H1 (cell line): ENCODE data around the gene PDK2. TPM values are rescaled to one million over a fixed set of nuclear protein-coding genes. Genes with fewer than 3 reads are reported as not detected.

ENCODE experiments used
- CTCF ChIA-PET: fragments of 300-600 bp; sonication (Branson Sonifier 250); formaldehyde crosslinking; loops from one replicate; lab custom pipeline; 2021; ENCODE audit not compliant: partially characterized antibody; lab: Charles Lee
- POLR2A ChIA-PET: fragments of 300-600 bp; sonication (Branson Sonifier 250); formaldehyde crosslinking; loops from one replicate; lab custom pipeline; 2021; ENCODE audit warnings: inconsistent platforms; ENCODE audit not compliant: partially characterized antibody; lab: Charles Lee
- DNase-seq, 2 experiments: peaks; one replicate each; pipeline versions ENCODE4 v3.0.0 to v3.0.0-alpha.2; 2010 to 2022; ENCODE audit warnings: low spot score in 2 of 2, low read depth in 1 of 2, mixed read lengths in 1 of 2
- FAIRE-seq: peaks from 2 replicates; lab custom pipeline; 2011; peaks lifted over from hg19 to GRCh38; lab: Jason Lieb, UNC
- H2AFZ ChIP-seq: 2 replicates; pipeline ENCODE4 v1.8.1; 2012; ENCODE audit warnings: low read length, inconsistent platforms
- H2AK5ac ChIP-seq: 2 replicates; pipeline ENCODE4 v1.6.1; 2013; ENCODE audit warnings: low read depth, low read length
- H2BK120ac ChIP-seq: replicated peaks from 2 replicates; pipeline ENCODE3; 2013; ENCODE audit warnings: low read depth, low read length, inconsistent platforms
- H2BK12ac ChIP-seq: 2 replicates; pipeline ENCODE4 v1.6.1; 2013; ENCODE audit warnings: low read depth, low read length
- H2BK15ac ChIP-seq: 2 replicates; pipeline ENCODE4 v1.6.1; 2013; ENCODE audit warnings: low read length
- H2BK20ac ChIP-seq: 2 replicates; pipeline ENCODE4 v1.6.1; 2013; ENCODE audit warnings: low read length
- H2BK5ac ChIP-seq: 2 replicates; pipeline ENCODE4 v1.6.1; 2013; ENCODE audit warnings: low read depth, low read length
- H3K14ac ChIP-seq: 2 replicates; pipeline ENCODE4 v1.6.1; 2013; ENCODE audit warnings: inconsistent platforms; ENCODE audit not compliant: insufficient read length
- H3K18ac ChIP-seq: 2 replicates; pipeline ENCODE4 v1.6.1; 2013; ENCODE audit warnings: low read length; ENCODE audit errors: extremely low read depth
- H3K23ac ChIP-seq: 2 replicates; pipeline ENCODE4 v1.6.1; 2013; ENCODE audit warnings: inconsistent platforms; ENCODE audit not compliant: insufficient read length
- H3K23me2 ChIP-seq: 2 replicates; pipeline ENCODE4 v1.6.1; 2013; ENCODE audit warnings: low read depth, low read length
- H3K27ac ChIP-seq: 2 replicates; pipeline ENCODE4 v1.6.1; 2011; ENCODE audit warnings: low read depth, low read length, inconsistent platforms
- H3K27me3 ChIP-seq, 4 experiments: replicated peaks in 1 of 4; 1 replicate in 1 of 4; 2 replicates in 3 of 4; pipeline versions ENCODE4 v1.6.1 to v1.8.1; 2011 to 2013; ENCODE audit warnings: low read length in 3 of 4, mild to moderate bottlenecking in 3 of 4, inconsistent platforms in 2 of 4, mixed read lengths in 2 of 4, moderate library complexity in 1 of 4; ENCODE audit not compliant: control insufficient read depth in 3 of 4, insufficient read depth in 3 of 4; ENCODE audit errors: extremely low read depth in 1 of 4
- H3K36me3 ChIP-seq, 4 experiments: 2 replicates each; pipeline versions ENCODE4 v1.6.1 to v1.8.1; 2011 to 2013; ENCODE audit warnings: mild to moderate bottlenecking in 4 of 4, low read length in 3 of 4, moderate library complexity in 2 of 4, control low read depth in 1 of 4, inconsistent platforms in 1 of 4; ENCODE audit not compliant: insufficient read depth in 4 of 4, control insufficient read depth in 2 of 4
- H3K4ac ChIP-seq: replicated peaks from 2 replicates; pipeline ENCODE3; 2013; ENCODE audit warnings: low read length, low read depth, mixed read lengths, inconsistent platforms; ENCODE audit not compliant: insufficient read length
- H3K4me1 ChIP-seq, 4 experiments: replicated peaks in 1 of 4; 1 replicate in 1 of 4; 2 replicates in 3 of 4; pipeline versions ENCODE4 v1.6.1 to v1.8.1; 2011 to 2013; ENCODE audit warnings: low read length in 3 of 4, inconsistent platforms in 2 of 4, mixed read lengths in 1 of 4; ENCODE audit not compliant: insufficient read depth in 4 of 4, control insufficient read depth in 3 of 4
- H3K4me2 ChIP-seq, 2 experiments: 2 replicates each; pipeline versions ENCODE4 v1.6.1 to v1.8.1; 2011 to 2013; ENCODE audit warnings: low read depth in 2 of 2, low read length in 2 of 2, control low read depth in 1 of 2, inconsistent platforms in 1 of 2, mild to moderate bottlenecking in 1 of 2; ENCODE audit not compliant: insufficient read depth in 1 of 2
- H3K4me3 ChIP-seq, 4 experiments: fragments of 200-600, 300-600 bp in 1 of 4; sonication (generic), shearing (Covaris generic), sonication (Bioruptor Twin) in 1 of 4; 2 replicates each; pipeline versions ENCODE4 v1.5.1 to v1.8.1; 2011 to 2016; ENCODE audit warnings: low read length in 4 of 4, low read depth in 3 of 4, control low read depth in 2 of 4, inconsistent platforms in 2 of 4, mild to moderate bottlenecking in 2 of 4, mixed read lengths in 1 of 4, moderate library complexity in 1 of 4; ENCODE audit not compliant: insufficient read depth in 2 of 4; ENCODE audit errors: extremely low read depth in 1 of 4
- H3K56ac ChIP-seq: replicated peaks from 2 replicates; pipeline ENCODE3; 2013; ENCODE audit warnings: low read depth, mild to moderate bottlenecking, mixed read lengths, low read length, inconsistent platforms; ENCODE audit not compliant: insufficient read length
- H3K79me1 ChIP-seq: 2 replicates; pipeline ENCODE4 v1.6.1; 2013; ENCODE audit warnings: low read depth, low read length, control low read depth
- H3K79me2 ChIP-seq, 2 experiments: 2 replicates each; pipeline versions ENCODE4 v1.6.1 to v1.8.1; 2012 to 2013; ENCODE audit warnings: low read length in 2 of 2, mild to moderate bottlenecking in 2 of 2, inconsistent platforms in 1 of 2; ENCODE audit not compliant: insufficient read depth in 2 of 2, control insufficient read depth in 1 of 2
- H3K9ac ChIP-seq, 4 experiments: replicated peaks in 1 of 4; 1 replicate in 1 of 4; 2 replicates in 3 of 4; pipeline versions ENCODE4 v1.6.1 to v1.8.1; 2011 to 2013; ENCODE audit warnings: low read depth in 3 of 4, low read length in 3 of 4, control low read depth in 2 of 4, mild to moderate bottlenecking in 2 of 4, moderate library complexity in 2 of 4, inconsistent platforms in 1 of 4; ENCODE audit errors: extremely low read depth in 1 of 4
- H3K9me3 ChIP-seq, 2 experiments: 2 replicates each; pipeline versions ENCODE4 v1.6.1 to v1.8.1; 2012 to 2013; ENCODE audit warnings: mild to moderate bottlenecking in 2 of 2, moderate library complexity in 2 of 2, control low read depth in 1 of 2, inconsistent platforms in 1 of 2, low read depth in 1 of 2, low read length in 1 of 2, mixed read lengths in 1 of 2; ENCODE audit not compliant: insufficient read depth in 2 of 2
- H4K20me1 ChIP-seq, 2 experiments: replicated peaks in 1 of 2; 2 replicates each; pipeline versions ENCODE3 to v1.8.1; 2011 to 2013; ENCODE audit warnings: inconsistent platforms in 2 of 2, low read length in 2 of 2, mild to moderate bottlenecking in 1 of 2; ENCODE audit not compliant: insufficient read depth in 2 of 2, control insufficient read depth in 1 of 2
- H4K5ac ChIP-seq: 2 replicates; pipeline ENCODE4 v1.6.1; 2013; ENCODE audit warnings: low read length, low read depth, mixed read lengths, inconsistent platforms; ENCODE audit not compliant: insufficient read length
- H4K8ac ChIP-seq: 2 replicates; pipeline ENCODE4 v1.8.0; 2013; ENCODE audit warnings: mild to moderate bottlenecking, moderate library complexity, low read length, inconsistent platforms; ENCODE audit not compliant: insufficient read depth; ENCODE audit errors: extremely low read depth
- H4K91ac ChIP-seq: replicated peaks from 2 replicates; pipeline ENCODE3; 2013; ENCODE audit warnings: low read length, mixed read lengths, inconsistent platforms; ENCODE audit not compliant: insufficient read length
- CREB1 ChIP-seq: IDR thresholded peaks from 2 replicates; pipeline ENCODE4 v1.6.1; 2012; ENCODE audit warnings: inconsistent platforms
- HDAC2 ChIP-seq, 2 experiments: fragments of 300-600 bp in 1 of 2; sonication (generic) in 1 of 2; IDR thresholded peaks; 2 replicates each; pipeline ENCODE4 v1.6.1; 2011 to 2012; ENCODE audit warnings: low read depth in 2 of 2, low read length in 2 of 2, mild to moderate bottlenecking in 2 of 2, moderate library complexity in 2 of 2, borderline replicate concordance in 1 of 2, inconsistent platforms in 1 of 2
- KDM1A ChIP-seq: fragments of 200-600, 300-600 bp; sonication (generic); IDR thresholded peaks from 2 replicates; pipeline ENCODE4 v1.7.1; 2016; ENCODE audit warnings: mild to moderate bottlenecking, low read length, borderline replicate concordance
- RAD21 ChIP-seq, 2 experiments: IDR thresholded peaks in 1 of 2; conservative IDR thresholded peaks in 1 of 2; 2 replicates each; pipeline ENCODE4 v1.6.1; 2011; ENCODE audit warnings: low read depth in 2 of 2, low read length in 2 of 2, improper control_type of control experiment in 1 of 2, inconsistent platforms in 1 of 2, mild to moderate bottlenecking in 1 of 2, moderate library complexity in 1 of 2
- SUZ12 ChIP-seq: fragments of 200-600 bp; sonication (generic); IDR thresholded peaks from 2 replicates; pipeline ENCODE4 v1.6.1; 2012; ENCODE audit warnings: mild to moderate bottlenecking, inconsistent platforms, low read length, moderate library complexity, mixed read lengths
- TAF1 ChIP-seq: IDR thresholded peaks from 2 replicates; pipeline ENCODE4 v1.6.1; 2011; ENCODE audit warnings: mild to moderate bottlenecking, low read depth, low read length
- YY1 ChIP-seq: IDR thresholded peaks from 2 replicates; pipeline ENCODE4 v1.6.1; 2011; ENCODE audit warnings: low read depth, mild to moderate bottlenecking, low read length
- ZNF274 ChIP-seq: IDR thresholded peaks from 2 replicates; pipeline ENCODE4 v1.7.0; 2012; ENCODE audit warnings: low read length, borderline replicate concordance; ENCODE audit errors: extremely low read depth
- whole genome bisulfite sequencing, 2 experiments: shearing (Covaris generic) in 1 of 2; methylation state at CpG; one replicate each; pipeline versions ENCODE4 v1.1.6 to v1.1.7; 2013 to 2015; ENCODE audit warnings: low lambda C conversion rate in 2 of 2, mixed read lengths in 2 of 2, inconsistent platforms in 1 of 2, low coverage in 1 of 2, missing lambda C conversion rate in 1 of 2; ENCODE audit not compliant: insufficient replicate concordance in 2 of 2, insufficient coverage in 1 of 2, insufficient read length in 1 of 2; ENCODE audit errors: extremely low coverage in 1 of 2, missing lambda C conversion rate in 1 of 2; 5-methylcytosine and 5-hydroxymethylcytosine counted together
- polyA plus RNA-seq, 7 experiments: library from polyadenylated mRNA; depleted of rRNA in 3 of 7; stranded (reverse) in 5 of 7; unstranded in 2 of 7; fragments of >200 nt in 5 of 7; fragments of 200-250 nt in 2 of 7; gene quantifications; 1 replicate in 5 of 7; 2 replicates in 1 of 7; 4 replicates in 1 of 7; pipeline versions ENCODE4 v1.2.1 to v1.2.3, GENCODE V29; 2011 to 2013; ENCODE audit warnings: missing spikeins in 2 of 7, mixed read lengths in 2 of 7
- total RNA-seq: library from RNA; stranded (reverse); fragmentation: NEBNext Ultra II Directional; extraction: Animal tissue kit (Norgen Biotek cat#: 25700); gene quantifications from 2 replicates; pipeline ENCODE4 v1.2.1, GENCODE V29; 2021
- TF ChIP-seq, protein P1 (sequence below), 3 experiments: IDR thresholded peaks; 1 replicate in 2 of 3; 2 replicates in 1 of 3; pipeline versions ENCODE4 v1.5.1 to v1.6.1; 2011; ENCODE audit warnings: low read length in 3 of 3, mild to moderate bottlenecking in 3 of 3, inconsistent platforms in 2 of 3, low read depth in 1 of 3, moderate library complexity in 1 of 3; ENCODE audit not compliant: insufficient read depth in 1 of 3; ENCODE audit errors: control extremely low read depth in 1 of 3

Gene PDK2
- total and polyA plus RNA-seq, 2 of the 8 experiments (the other 6 are each of a cell fraction or from before 2014, with no cell fraction given) = 18.3 to 121 TPM

DNA sequence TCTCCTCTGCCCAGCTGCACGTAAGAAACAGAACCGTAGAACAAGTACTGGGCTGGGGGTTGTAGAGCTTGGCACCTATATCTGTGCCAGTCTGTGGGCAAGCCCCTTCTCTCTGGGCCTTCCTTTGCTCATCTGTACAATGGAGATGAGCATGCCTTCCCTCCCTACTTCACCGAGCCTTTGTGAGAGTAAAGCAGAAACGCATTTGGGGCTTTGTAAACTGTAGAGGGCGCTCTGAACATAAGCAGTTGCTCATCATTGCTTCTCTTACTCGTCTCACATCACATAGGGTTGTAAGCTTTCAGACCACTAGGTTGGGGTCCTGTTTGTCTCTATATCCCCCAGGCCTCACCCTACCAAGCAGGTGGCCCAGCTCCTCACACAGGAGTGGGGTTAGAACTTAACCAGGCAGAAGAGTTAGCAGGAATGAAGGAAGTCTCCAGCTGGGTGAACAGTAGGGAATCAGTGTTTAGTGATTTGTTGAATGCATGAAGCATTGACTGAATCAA, 19.8 kb downstream of the PDK2 start:
- H4K8ac ChIP-seq = no peak overlapping the region
- no peaks in the 10 kb centered on the region for H3K79me1 ChIP-seq
- H3K14ac ChIP-seq = no peak overlapping the region
- 30% methylated on average over 6 of the region's 6 CpGs; no CpG with 5 or more reads in 1 of the 2 experiments for WGBS, 2 experiments
- H3K79me2 ChIP-seq = no peaks in the 10 kb centered on the region
- H2BK5ac ChIP-seq = no peak overlapping the region
- no peak overlapping the region for H4K5ac ChIP-seq
- ChIA-PET POLR2A (interaction anchor here (0.6 to 1.6 kb wide), 9 partner anchors 9 to 210 kb away, joined by 3 to 6 read pairs (median 4); partner anchors contain the start of gene PPP1R9B), CTCF (interaction anchor here (0.5 to 23.0 kb wide), 30 partner anchors 10 to 399 kb away, joined by 3 to 412 read pairs (median 5); partner anchors contain the start of genes COL1A1, PDK2, PPP1R9B and SGCA)
- H2BK15ac ChIP-seq = peak overlapping the region; percentile 61; the same call in 1 of the 2 replicates
- H3K23ac ChIP-seq = no peak overlapping the region
- H3K36me3 ChIP-seq = no peaks in the 10 kb centered on the region; a peak in 1 of 8 replicates
- peaks cover 6 to 14% (median 11%) of the 10 kb centered on the region in 4 experiments for H3K4me1 ChIP-seq
- no peak overlapping the region for H3K56ac ChIP-seq
- no peak overlapping the region for H3K4me3 ChIP-seq
- peaks cover 0 to 18% (median 12%) of the 10 kb centered on the region in 4 experiments; a peak in 5 of 7 replicates for H3K27me3 ChIP-seq
- no peak overlapping the region for H2AFZ ChIP-seq
- H3K27ac ChIP-seq = no peak overlapping the region
- H4K91ac ChIP-seq = no peak overlapping the region
- FAIRE-seq (peak; percentile 48), DNase-seq (peak in 1 of 2 experiments; percentile 66)
- H3K9me3 ChIP-seq = no peaks in the 10 kb centered on the region
- no peak overlapping the region for H3K9ac ChIP-seq
- no peak overlapping the region for H2AK5ac ChIP-seq
- no peak overlapping the region for H2BK20ac ChIP-seq
- no peak overlapping the region for H3K18ac ChIP-seq
- H3K23me2 ChIP-seq = peaks cover 2% of the 10 kb centered on the region; the same call in 1 of the 2 replicates
- no peak overlapping the region for H2BK120ac ChIP-seq
- no peak overlapping the region for H3K4me2 ChIP-seq
- no peak overlapping the region for H3K4ac ChIP-seq
- H2BK12ac ChIP-seq = no peak overlapping the region
- H4K20me1 ChIP-seq = no peaks in the 10 kb centered on the region
- 0 out of 2 replicates have a peak, but pooled peaks have one; percentile 19 for TF ChIP-seq TAF1
- TF ChIP-seq RAD21 (IDR thresholded peaks at IDR 0.05 in 1 of 2, conservative IDR thresholded peaks at IDR 0.05 in 1 of 2; ENCODE audit: low read depth in 2 of 2, low read length in 2 of 2) = peak; percentile 68 to 73
- no peak for TF ChIP-seq ZNF274
- TF ChIP-seq, protein P1, sequence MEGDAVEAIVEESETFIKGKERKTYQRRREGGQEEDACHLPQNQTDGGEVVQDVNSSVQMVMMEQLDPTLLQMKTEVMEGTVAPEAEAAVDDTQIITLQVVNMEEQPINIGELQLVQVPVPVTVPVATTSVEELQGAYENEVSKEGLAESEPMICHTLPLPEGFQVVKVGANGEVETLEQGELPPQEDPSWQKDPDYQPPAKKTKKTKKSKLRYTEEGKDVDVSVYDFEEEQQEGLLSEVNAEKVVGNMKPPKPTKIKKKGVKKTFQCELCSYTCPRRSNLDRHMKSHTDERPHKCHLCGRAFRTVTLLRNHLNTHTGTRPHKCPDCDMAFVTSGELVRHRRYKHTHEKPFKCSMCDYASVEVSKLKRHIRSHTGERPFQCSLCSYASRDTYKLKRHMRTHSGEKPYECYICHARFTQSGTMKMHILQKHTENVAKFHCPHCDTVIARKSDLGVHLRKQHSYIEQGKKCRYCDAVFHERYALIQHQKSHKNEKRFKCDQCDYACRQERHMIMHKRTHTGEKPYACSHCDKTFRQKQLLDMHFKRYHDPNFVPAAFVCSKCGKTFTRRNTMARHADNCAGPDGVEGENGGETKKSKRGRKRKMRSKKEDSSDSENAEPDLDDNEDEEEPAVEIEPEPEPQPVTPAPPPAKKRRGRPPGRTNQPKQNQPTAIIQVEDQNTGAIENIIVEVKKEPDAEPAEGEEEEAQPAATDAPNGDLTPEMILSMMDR (IDR thresholded peaks at IDR 0.05; ENCODE audit: control extremely low read depth in 1 of 3, insufficient read depth in 1 of 3, low read depth in 1 of 3, low read length in 3 of 3) = peak in 2 of 3 experiments; percentile 89 to 93; a peak in 3 of 4 replicates
- peak in 1 of 2 experiments; percentile 66; a peak in 1 of 4 replicates for TF ChIP-seq HDAC2 (IDR thresholded peaks at IDR 0.05; ENCODE audit: borderline replicate concordance in 1 of 2, low read depth in 2 of 2, low read length in 2 of 2)
- peak; percentile 81; the same call in 1 of the 2 replicates for TF ChIP-seq KDM1A
- TF ChIP-seq CREB1 = peak; percentile 22; the same call in 1 of the 2 replicates
- no peak for TF ChIP-seq SUZ12
- TF ChIP-seq YY1 = no peak
